ENCODE results near the gene MAPKAPK3.
"Not testable (repeated sequence)": the region's sequence is repeated elsewhere in the genome, so short reads cannot be mapped to it uniquely, and the experiment has no call there.

Gene MAPKAPK3

GRCh38 chr3:50657816-50658215 is 40.9 kb downstream of the MAPKAPK3 start:
- DNase-seq: no peak

GRCh38 chr3:50658416-50658815 is 41.5 kb downstream of the MAPKAPK3 start:
- DNase-seq: no peak

- DNase-seq: no peak
These were observed 41.9 kb downstream of the MAPKAPK3 start for GRCh38 chr3:50658831-50659230.

DNA sequence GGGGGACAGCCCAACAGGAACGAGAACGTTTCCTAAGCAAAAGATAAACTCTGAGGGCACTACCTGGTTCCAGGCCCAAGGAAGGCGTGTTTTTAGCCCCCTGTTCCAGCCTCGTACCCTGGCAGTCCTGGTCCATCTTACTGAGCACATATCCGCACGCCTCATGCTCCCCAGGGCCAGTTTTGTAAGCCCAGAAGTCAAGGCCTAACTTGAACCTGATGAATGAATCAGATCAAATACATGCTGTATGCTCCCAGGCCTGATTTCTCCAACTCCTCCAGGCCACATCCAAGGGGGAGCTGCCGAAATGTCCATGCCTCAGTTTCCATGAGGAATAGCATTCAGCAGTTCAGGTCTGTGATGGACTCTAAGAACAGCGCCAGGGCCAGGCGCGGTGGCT is 43.4 kb downstream of the MAPKAPK3 start:
- no peak for DNase-seq

- no peak for DNase-seq
These were observed 44.4 kb downstream of the MAPKAPK3 start for GRCh38 chr3:50661321-50661837.

DNA sequence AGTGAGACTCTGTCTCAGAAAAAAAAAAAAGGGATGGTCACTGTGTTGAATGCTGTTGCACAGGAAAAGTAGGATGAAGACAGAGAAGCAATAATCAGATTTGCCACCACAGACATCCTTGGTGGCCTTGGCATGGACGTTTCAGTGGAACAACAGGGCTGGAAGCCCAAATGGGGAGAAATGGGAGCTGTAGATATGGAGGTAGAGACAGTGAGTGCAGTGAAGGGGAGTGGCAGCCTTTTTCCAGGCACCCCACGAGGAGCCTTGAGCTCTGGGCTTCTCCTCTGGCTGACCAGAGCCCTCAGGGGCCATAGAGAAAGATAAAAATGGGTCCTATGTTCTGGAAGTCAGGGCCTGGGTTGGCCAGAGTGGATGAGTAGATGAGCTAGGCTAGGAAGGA is 45.5 kb downstream of the MAPKAPK3 start:
- no peak for DNase-seq

GRCh38 chr3:50665081-50665840 is 48.3 kb downstream of the MAPKAPK3 start:
- no peak for DNase-seq

DNA sequence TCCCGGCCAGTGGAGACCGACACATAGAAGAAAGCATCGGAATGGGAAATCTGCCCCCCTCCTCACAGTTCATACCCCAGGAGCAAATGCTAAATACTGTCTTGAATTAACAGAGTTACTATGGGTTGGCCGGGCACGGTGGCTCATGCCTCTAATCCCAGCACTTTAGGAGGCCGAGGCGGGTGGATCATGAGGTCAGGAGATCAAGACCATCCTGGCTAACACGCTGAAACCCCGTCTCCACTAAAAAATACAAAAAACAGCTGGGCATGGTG is 48.8 kb downstream of the MAPKAPK3 start:
- DNase-seq: not testable (repeated sequence)

- no peak for DNase-seq
These were observed 49.9 kb downstream of the MAPKAPK3 start for GRCh38 chr3:50666837-50667236.

DNA sequence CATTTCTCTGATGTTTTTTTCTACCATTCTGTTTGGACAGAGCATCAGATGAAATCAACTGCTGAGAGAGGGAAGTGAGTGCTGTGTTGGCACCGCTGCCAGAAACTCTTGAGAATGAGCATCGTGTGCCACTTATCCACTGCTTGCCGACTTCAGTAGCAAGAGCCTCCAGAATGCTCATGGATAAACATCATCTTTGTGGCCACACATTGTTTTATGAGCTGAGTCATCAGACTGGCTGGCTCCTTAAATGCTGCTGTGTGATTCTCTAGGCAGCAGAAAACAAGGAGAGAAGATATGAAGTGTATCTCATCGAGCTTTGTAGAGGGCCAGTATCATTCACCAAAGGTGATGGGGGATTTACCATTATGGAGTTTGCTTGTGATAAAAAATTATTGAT is 54.4 kb downstream of the MAPKAPK3 start:
- no peak for DNase-seq

- no peak for DNase-seq
These were observed 55.7 kb downstream of the MAPKAPK3 start for GRCh38 chr3:50672656-50673055.

GRCh38 chr3:50673931-50674330 is 57.0 kb downstream of the MAPKAPK3 start:
- no peak for DNase-seq

DNA sequence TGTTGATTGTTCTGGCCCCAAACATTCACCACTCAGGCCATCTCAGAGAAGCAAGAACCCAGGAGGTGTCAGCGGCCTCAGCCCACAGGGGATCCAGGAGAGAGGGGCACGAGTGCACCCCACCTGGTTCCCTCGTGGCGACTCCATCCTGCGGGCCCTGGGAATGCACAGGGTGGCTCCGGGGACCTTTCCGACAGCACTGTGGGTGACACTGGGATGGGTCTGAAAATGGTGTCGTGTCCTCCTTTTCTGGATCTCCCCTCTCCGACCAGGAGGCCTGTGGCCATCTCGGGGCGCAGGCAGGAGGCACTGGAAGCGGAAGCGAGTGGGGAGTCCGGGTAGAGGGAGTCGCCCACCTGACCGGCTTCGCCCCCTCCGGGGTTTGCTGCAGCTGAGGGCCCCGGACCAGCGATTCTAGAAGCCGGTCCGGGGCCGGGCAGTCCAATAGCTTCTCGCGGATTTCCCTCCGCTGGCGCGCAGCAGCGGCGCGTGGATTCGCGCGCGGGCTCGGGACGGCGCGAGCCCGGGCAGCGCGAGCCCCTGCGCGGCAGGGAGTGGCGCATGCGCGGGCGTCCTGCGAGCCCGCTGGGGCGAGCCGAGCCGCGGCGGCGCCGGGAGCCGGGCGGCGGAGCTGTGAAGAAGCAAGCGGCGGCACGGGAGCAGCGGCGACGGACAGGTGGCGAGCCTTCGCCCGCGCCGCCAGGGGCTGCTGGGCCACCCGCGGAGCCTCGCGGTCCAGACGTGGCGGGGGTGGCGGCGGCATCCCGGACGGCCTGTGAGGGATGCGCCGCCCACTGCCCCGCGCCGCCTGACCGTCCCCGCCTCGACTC is 57.6 kb downstream of the MAPKAPK3 start, which contains the start of gene DOCK3:
Gene DOCK3, plus strand, starts transcription at position 579 of the 830 bp plus-strand sequence. CDS start 337 bp downstream, outside the sequence.
- DNase-seq: peak; percentile 66

- DNase-seq: peak; percentile 73
These were observed 58.5 kb downstream of the MAPKAPK3 start for GRCh38 chr3:50675179-50676030.

DNA sequence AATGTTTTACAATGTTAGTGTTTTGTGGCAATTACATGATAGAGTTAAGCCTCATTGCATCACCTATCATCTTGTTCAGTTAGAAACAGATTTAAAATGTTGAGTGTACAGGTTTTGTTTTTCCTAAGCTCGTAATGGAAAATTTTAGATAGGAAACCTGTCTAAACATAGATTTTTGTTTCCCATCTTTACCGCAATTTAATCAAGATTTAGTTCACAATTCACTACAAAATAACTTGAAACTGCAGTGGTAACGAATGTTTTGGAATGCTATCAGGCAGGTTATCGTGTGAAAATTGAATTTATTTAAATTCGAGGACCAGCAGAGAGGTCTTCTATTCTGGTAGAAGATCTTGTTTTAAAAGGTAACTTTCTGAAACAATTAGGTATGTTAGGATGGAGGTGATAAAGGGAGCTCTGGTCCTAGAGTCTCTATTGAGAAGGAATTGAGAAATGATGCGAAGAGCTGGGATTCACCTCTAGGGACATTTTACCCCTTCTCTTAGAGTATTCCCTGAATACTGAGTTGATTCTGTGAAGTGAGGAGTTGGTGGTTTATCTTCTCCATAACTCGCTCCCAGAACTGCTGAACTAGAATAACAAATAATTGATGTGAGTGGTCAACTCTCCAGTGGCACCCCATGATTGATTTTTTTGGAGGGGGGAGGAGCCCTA is 59.2 kb downstream of the MAPKAPK3 start:
- DNase-seq: no peak

DNA sequence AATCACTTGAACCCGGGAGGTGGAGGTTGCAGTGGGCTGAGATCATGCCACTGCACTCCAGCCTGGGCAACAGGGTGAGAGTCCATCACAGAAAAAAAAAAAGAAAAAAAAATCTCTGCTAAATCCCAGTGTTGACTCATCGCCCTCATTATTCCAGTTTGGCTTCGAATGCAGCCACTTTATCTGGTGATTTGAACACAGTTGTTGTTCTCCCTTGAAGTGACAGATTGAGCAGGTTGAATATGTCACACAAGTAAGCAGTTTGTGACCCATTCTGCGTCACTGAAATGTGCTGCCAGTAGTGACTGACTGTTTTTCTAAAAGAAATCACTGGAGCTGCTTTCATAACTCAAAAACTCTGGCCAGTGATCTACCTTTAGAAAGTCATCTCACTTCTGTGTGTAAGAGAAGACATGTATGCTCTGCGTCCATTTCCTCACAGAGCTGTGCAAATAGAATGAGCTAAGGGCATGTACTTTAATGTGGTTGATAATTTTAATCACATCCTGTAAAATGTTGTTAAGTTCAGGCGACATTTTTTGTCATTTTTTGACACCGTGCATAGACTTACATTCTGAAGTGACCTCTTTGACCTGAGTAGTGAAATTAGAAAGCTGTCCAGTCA is 70.3 kb downstream of the MAPKAPK3 start:
- DNase-seq: no peak

GRCh38 chr3:50687916-50688315 is 71.0 kb downstream of the MAPKAPK3 start:
- no peak for DNase-seq

- DNase-seq: not testable (repeated sequence)
These were observed 71.7 kb downstream of the MAPKAPK3 start for GRCh38 chr3:50688602-50689001.

GRCh38 chr3:50689558-50689957 is 72.6 kb downstream of the MAPKAPK3 start:
- no peak for DNase-seq

DNA sequence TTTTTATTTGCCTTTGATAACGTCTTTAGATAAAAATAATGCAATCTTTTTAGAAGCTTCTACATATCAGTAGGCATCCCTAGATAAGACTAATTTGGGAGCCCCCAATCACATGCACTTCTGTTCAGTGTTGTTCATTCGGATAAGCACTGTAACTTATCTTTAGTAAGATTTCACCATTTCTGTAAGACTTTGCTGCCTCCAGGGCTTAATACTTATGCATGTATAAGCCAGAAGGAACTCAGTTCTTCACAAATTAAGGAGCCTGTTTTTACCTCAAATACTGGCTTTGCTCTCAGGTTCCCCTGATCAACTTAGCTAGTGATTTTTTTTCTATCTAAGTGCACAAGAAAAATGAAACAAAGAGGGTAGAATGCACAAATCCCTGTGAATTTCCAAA is 78.1 kb downstream of the MAPKAPK3 start:
- no peak for DNase-seq

- DNase-seq: no peak
These were observed 79.3 kb downstream of the MAPKAPK3 start for GRCh38 chr3:50696276-50696675.

GRCh38 chr3:50698269-50698668 is 81.3 kb downstream of the MAPKAPK3 start:
- no peak for DNase-seq

Measured in stimulated activated CD4-positive, alpha-beta T cell treated with anti-CD3 and anti-CD28 coated beads, Interleukin-4, amount 100 ng/mL, for 1 hour (primary cell).